GM18951 (cell line): Measurements from ENCODE around the gene DNMT1.

Source experiments
- POLR2A ChIP-seq: IDR thresholded peaks from 4 replicates; pipeline ENCODE4 v1.6.1; 2011; ENCODE audit warnings: mild to moderate bottlenecking; ENCODE audit not compliant: insufficient read length, insufficient read depth; ENCODE audit errors: extremely low read depth
- in situ Hi-C: fragments of 300-500 bp; cut with MboI; formaldehyde crosslinking; loops from one replicate; pipeline ENCODE4 v1.12.0; 2022; ENCODE audit warnings: low sequenced_read_pairs, mixed read lengths, inconsistent platforms; ENCODE audit not compliant: unreplicated experiment

DNMT1 gene

DNA sequence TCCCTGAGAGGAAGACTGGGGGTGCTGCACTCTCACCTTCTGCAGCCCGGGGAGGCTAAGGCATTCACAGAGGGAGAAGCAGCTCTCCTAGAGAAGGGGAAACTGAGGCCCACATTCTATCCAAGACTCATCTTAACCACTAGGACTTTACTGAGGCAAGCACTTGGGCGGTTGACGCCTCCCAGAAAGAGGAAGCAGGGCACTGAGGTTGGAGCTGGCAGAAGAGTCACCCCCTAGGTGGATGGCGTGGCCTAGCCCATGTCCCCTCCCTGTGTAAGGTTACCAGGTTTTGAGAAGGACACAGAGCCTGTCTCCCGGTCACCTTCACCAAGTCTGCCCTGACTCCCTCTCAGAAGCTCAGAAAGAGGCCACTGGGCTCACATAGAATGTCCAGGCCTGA lies 33.6 kb upstream of the DNMT1 start:
- in situ Hi-C loops, result no loop called here

DNA sequence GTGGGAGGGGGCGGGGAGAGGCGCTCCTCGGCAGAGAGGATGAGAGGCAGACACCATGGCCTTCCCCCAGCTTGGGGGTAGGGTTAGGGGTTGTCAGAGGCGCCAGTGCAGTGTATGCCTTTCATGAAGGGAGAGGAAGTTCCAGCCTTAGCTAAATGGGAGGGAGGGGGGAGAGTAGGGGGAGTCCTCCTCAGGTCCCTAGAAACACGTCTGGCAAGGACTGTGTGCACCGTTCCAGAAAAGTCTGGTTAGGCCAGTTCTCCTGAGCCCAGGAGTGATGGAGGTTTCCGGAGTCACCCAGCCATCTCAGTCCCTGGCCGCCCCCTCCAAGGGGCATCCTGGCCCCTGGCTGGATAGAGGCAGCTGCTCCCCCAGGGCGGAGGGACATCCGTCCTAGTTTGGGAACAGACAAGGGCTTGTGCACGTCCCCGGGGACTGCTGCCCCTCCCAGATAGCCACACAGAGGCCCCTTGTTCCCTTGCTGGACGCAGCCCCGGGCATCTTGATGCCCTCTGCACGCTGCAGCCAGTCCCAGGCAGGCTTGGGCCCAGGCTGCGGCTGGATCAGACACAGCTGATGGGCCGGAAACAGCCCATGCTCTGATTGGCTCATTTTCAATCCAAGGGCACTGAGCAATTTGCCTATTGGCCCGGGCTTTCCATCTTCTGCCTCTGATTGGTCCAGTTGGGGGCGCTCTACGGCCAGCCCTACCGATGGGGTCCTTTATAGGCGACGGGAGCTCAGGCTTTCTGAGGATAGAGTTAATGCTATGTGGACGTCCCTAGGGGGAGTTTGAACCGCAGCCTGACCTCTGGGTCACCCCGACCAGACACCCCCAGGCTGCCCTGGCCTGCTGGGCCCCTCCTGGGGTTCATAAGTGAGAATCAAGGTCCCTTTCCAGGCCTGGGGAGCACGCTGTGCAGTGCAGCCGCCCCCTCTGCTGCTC lies 32.5 kb upstream of the DNMT1 start:
- in situ Hi-C loops, result no loop called here
- no peak for TF ChIP-seq POLR2A

More for the DNA sequence above, 33.6 kb upstream of the DNMT1 start:
- TF ChIP-seq POLR2A, result no peak

DNA sequence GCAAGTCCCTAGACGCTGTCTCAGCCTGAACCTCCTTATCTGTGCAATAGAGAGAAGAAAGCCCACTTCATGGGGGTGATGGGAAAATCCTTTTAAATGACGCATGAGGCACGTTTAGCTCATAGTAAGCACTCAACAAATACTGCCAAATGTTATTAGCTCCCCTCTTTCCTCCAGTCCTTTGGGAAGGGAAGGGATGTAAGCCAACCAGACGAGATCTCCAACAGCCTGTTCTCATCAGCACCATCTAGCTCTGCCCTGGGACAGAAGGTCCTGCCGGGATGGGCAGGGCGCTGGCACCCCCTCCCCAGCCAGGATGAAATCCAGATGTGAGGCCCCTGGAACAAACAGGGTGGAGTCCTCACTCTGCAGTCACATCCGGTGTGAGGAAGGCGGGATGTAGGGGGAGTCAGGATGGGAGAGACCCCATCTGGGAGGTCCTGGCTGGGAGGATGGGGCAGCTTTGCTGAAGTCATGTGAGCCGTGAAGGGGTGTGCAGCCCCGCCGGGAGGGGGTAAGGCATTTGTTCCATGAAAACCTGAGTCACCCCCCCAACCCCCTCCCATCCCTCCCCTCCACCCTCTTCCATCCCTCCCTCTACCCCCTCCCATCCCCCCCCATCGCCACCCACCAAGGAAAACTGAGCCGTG lies 31.7 kb upstream of the DNMT1 start:
- TF ChIP-seq POLR2A, result no peak
- in situ Hi-C loops, result no loop called here

DNA sequence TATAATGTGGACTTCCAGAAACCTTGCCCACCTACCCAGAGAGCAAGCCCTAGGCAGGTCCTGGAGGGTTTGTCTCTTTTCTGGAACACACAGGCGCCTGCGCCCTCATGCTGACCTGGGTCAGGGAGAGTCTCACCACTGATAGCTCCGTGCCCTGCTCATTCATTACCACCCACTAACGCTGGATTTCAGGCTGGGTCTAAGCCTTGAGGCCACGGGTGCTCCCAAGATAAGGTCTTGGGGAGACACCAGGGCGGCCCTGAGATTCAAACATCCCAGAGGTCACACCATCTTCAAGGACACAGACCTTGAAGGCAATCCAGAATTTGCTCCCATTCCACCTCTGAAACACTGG lies 31.2 kb upstream of the DNMT1 start:
- in situ Hi-C loops, result no loop called here
- TF ChIP-seq POLR2A, result no peak

DNA sequence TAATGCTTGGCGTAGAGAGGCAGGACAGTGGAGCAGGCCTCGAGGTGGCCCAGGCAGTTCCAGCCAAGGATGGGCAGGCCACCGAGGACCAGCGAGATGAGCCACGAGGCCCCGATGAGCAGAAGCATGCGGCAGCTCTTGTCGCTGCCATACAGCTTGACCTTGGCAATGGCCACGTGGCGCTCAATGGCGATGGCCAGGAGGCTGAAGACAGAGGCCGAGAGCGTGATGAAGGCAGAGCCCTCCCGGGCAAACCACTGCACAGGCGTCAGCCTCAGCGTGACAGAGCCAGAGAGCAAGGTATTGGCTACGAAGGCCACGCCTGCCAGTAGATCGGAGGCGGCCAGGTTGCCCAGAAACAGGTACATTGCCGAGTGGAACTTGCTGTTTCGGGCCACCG lies 29.6 kb upstream of the DNMT1 start:
- TF ChIP-seq POLR2A, result no peak
- in situ Hi-C loops, result no loop called here

- no peak for TF ChIP-seq POLR2A
- in situ Hi-C loops, result no loop called here
These were observed 28.9 kb upstream of the DNMT1 start for GRCh38 chr19:10223488-10224213.

DNA sequence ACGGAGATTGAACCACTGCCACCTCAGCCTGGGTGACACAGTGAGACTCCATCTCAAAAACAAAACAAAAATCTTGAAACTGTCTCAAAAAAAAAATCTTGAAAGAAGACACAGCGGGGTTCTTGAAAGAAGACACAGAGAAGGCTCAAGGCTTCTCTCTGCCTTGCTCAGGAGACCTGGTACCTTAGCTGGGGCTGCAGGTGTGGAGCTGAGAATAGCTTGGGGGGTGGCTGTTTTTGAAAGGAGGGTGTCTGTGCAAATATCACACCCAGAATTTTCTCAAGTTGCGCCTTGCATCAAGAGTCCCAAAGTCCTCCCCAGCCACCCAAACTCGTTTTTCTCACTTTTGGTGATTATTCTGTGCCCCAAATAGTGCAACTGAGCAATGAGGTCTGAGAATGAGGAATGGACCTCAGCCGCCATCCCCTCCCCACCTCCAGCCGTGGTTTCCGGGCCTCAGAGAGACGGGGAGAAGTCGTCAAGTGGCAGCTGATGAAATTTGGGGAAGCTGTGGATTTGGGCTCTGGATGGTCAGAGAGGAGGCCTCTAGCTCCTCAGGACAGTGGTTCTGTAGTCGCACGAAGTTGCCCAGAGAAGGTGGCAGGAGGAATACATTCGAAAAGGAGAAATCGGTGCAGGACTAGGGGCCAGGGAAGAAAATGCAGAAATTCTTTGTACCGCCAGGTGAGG lies 27.6 kb upstream of the DNMT1 start:
- TF ChIP-seq POLR2A, result no peak
- in situ Hi-C loops, result no loop called here

DNA sequence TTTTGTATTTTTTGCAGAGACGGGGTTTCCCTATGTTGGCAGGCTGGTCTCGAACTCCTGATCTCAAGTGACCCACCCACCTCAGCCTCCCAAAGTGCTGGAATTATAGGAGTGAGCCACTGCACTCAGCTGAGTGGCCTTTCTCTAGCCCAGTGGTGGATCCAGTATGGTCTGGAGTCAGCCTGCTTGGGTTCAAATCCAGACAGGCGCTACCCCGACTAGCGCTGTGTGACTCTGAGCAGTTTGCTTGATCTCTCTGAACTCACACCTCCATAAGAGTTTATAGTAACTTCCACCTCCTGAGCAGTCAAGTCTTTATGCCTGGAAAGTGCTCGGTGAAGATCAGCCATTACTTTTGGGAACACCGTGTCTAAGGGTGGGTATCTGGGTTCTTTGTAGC lies 25.9 kb upstream of the DNMT1 start:
- in situ Hi-C loops, result no loop called here
- no peak for TF ChIP-seq POLR2A

- no peak for TF ChIP-seq POLR2A
- in situ Hi-C loops, result no loop called here
These were observed 24.9 kb upstream of the DNMT1 start for GRCh38 chr19:10219678-10220077.

DNA sequence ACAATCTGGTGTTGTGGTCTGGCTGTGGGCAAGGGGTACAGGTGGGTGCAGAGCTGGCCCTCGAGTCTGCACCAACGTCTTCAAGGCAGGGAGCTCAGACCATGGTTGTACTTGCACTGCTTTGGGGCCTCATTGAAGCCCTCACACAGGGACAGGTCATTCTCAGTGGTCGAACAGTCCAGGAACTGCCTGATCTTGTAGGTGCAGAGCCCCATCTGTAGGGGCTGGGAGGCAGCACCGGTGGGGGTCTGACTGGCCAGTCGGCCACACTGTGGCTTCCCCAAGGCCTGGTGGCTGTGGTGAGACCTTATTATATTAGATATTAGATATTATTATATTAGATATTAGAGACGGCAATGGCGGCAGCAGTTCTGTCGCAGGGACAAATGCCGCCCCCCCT lies 22.3 kb upstream of the DNMT1 start:
- in situ Hi-C loops, result no loop called here
- no peak for TF ChIP-seq POLR2A

DNA sequence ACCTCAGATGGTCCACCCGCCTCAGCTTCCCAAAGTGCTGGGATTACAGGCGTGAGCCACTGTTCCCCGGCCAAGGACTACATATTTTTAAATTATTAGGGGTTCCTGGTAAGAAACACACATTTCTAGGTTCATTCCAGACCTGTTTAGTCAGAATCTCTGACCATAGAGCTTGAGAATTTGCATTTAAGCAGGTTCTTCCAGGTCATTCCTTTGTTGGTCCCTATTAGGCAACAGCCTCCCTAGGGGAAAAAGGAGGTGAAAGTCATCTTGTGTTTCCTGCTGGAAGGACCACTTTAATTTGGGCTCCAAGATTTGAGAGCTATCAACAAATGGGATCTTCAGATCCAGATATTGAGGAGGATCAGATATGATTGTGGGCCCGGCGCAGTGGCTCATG lies 20.0 kb upstream of the DNMT1 start:
- in situ Hi-C loops, result no loop called here

GRCh38 chr19:10211691-10212090 lies 16.9 kb upstream of the DNMT1 start:
- in situ Hi-C loops, result no loop called here

More for the DNA sequence above, 20.0 kb upstream of the DNMT1 start:
- TF ChIP-seq POLR2A, result no peak

GRCh38 chr19:10211061-10211460 lies 16.3 kb upstream of the DNMT1 start:
- TF ChIP-seq POLR2A, result no peak

More at GRCh38 chr19:10211691-10212090, 16.9 kb upstream of the DNMT1 start:
- no peak for TF ChIP-seq POLR2A

GRCh38 chr19:10209315-10209714 lies 14.6 kb upstream of the DNMT1 start:
- in situ Hi-C loops, result no loop called here
- TF ChIP-seq POLR2A, result no peak

More at GRCh38 chr19:10211061-10211460, 16.3 kb upstream of the DNMT1 start:
- in situ Hi-C loops, result no loop called here
